SH-SY5Y (cell line): ENCODE data around the gene RDX.

Experiments
- GATA2 ChIP-seq: IDR thresholded peaks from 2 replicates; pipeline ENCODE4 v1.6.1; 2011; ENCODE audit warnings: mild to moderate bottlenecking, low read depth, low read length
- GATA3 ChIP-seq: IDR thresholded peaks from 2 replicates; pipeline ENCODE4 v1.6.1; 2011; ENCODE audit warnings: low read depth, mild to moderate bottlenecking, low read length, moderate library complexity

RDX gene

DNA sequence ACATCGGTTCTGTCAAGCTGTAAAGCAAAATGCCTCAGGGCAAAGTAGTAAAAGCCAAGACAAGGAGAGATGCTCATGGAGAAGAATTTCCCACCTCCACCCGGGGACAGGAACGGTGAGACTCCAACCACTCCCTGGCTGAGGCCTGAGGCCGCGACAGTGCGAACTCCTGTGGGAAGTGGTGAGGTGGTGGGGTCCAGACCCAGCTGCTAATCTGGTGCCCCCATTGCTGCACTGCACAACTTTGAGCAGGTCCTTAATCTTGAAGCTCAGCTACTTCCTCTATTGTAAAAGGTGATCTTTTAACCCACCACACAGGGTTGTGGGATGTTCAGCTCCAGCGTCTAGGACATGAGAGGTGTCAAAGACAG lies 119.3 kb downstream of the RDX start:
- TF ChIP-seq GATA3, result no peak
- TF ChIP-seq GATA2, result no peak

DNA sequence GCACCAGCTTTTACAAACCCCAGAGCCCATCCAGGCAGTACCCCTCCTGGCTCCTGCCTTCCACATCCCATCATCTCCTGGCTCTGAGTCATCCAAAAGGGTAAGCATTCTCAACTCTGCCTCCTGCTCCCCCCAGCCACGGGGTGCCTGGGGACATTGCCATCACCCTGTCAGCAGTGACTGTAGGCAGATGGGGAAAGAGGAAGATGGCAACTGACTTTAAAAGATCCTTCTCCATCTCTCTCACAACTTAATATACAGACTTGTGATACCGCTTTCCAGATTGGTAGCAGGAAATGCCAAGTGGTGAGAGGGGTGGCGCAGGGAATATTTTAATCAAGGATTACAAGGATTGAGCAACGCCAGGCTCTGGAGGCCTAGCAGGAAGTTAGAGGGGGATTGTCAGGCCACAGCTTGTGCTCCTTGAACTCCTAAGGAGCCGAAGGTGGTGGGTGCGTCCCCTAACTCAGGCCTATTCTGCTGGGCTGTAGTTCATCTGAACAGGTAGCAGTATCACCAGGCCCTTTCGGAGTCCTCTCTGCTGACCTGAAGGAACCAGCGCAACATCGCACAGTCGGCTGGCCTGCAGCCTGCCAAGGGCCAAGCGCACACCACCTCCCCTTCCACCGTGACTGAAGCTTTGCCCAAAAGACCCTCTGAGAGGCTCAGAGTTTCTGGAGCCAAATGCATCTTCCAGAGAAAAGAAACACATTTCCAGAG lies 119.9 kb downstream of the RDX start:
- TF ChIP-seq GATA2 (no peak), GATA3 (no peak)

DNA sequence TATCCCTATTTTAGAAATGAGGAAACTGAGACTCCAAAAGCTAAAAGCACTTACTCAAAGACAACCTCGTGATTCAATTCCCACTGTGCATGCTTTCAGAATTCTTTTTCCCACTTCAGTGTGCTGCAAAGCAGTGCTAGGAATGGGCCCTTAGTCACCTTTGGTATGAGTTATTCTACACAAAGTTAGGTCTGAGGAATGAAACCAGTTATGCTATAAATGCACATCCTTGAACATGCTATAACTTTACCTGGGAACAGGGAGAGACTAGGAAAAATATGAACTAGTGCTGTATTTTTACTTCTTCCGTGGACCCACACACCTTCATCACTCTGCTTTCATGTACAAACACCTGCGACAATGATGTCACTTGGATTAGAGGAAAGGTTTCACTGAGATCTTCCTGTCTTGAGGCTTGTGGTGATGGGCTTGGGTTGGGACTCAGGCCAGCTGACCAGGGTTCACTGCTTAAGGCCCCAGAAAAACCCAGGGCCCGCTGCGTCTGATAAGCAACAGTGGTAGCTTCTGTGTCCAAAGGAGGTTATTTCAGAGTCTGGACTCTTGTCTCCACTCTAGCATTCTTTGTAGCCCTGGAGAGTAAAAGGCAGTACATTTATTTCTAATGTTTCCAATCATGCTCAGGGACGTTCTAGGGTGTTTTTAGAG lies 121.6 kb downstream of the RDX start:
- no peak for TF ChIP-seq GATA3
- TF ChIP-seq GATA2, result no peak

DNA sequence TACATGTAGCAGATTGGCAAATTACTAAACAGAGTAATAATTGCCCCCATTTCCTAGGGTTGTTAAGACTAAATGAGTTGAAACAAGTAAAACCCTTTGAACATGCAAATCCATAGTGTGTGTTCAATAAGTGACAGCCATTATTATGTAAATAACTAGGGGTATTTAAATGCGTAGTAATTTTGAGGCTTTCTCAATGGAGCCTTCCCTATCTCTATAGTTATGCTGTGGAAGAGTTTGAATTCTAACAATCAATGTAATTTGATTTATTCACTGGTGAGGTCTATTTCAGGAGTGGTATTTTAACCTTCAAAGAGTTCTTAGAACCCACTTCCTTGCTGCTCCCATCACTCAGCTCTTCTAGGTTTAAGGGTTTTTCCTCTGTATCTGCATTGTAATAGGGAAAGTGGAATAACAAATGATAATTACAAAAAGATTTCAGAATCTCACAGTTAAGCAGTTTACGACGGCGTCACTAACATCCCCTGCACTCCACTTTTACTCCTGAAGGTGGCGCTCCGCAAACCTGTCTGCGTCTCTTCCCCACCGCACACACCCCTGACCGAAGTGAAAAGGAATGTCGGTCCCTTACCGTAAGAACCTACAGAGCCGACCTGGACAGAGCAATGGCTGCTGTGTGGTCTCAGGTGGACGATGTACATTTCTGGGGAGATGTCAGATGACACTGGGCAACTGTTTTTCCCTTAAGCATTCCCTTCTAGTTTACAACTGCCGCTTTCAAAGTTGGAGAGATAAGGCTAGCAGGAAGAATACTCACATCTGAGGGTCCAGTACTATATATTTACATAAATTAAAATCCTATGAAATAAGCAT lies 122.4 kb downstream of the RDX start:
- TF ChIP-seq GATA3, result no peak
- no peak for TF ChIP-seq GATA2

DNA sequence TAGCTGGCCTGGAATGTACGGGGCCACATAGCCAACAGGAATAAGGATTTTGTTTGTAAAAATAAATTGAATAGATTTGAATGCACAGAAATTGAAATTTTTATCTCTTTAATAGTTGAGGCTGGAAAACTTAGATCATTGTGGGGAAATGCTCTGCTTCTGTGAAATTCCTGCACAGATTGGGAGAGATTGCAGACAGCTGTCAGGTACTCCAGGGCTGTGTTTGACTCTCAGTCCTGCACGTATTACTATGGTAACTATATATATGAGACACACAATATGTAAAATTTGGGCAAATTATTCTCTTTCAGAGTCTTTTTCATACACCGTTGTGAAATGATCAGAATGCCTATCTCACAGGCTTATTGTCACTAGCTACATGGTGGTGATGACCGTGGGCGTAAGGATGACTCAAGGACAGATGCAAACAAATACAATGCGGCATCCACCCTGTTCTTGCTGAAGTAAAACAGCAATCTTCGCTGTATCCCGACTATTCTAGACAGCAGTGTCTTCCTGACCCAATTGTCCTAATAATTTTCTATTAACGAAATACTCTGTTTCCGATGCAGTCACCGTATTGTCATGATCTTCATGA lies 123.8 kb downstream of the RDX start:
- no peak for TF ChIP-seq GATA2
- TF ChIP-seq GATA3, result no peak

DNA sequence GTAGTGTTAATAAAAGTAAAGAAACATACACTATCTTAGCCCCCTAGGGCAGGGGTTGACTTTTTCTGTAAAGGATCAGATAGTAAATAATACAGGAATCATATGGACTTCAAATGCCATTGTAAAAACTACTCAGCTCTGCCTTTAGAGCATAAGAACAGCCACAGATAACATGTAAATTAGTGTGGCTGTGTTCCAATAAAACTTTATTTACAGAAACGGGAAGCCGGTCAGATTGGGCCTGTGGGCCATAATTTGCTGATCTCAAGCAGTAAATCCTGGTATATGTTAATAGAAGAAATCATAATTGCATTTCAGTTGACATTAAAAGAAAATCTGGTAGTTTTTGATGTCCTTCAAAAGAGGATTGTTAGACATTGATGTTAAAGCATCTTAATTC lies 126.7 kb downstream of the RDX start:
- no peak for TF ChIP-seq GATA2

DNA sequence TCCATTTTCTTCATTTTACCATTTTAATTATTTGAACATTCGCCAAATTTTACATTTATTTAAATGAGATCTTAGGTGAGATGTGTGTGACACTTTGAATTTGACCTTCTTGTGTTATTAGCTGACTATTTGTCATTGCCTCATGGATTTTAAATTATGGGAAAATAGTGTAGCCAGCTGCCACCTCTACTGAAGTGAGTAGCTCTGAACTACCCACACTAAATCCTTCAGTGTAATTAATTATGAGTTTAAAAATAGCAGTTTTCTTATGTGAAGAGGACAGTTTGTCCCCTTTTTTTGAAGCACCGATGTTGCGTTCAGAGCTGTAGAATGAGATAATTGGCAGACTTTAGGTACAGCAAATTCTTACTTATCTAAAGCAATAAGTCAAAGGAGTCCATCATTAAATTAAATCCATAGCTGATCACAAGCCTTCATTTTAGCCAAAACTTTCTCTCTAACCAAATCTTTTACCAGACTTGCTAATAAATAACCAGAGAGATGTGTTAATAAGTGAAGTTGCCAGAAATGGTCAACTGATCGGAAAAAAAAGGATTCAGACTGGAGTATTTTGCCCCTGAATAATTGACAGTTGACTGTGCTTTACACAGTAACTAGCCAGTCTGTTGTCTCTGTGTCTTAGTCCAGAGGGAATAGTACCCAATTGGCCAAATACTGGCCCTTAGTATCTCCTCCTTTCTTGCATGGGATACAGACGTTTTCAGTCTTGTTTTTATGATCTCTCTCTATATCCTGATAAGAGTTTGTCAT lies 128.2 kb downstream of the RDX start:
- TF ChIP-seq GATA3 (no peak), GATA2 (no peak)

DNA sequence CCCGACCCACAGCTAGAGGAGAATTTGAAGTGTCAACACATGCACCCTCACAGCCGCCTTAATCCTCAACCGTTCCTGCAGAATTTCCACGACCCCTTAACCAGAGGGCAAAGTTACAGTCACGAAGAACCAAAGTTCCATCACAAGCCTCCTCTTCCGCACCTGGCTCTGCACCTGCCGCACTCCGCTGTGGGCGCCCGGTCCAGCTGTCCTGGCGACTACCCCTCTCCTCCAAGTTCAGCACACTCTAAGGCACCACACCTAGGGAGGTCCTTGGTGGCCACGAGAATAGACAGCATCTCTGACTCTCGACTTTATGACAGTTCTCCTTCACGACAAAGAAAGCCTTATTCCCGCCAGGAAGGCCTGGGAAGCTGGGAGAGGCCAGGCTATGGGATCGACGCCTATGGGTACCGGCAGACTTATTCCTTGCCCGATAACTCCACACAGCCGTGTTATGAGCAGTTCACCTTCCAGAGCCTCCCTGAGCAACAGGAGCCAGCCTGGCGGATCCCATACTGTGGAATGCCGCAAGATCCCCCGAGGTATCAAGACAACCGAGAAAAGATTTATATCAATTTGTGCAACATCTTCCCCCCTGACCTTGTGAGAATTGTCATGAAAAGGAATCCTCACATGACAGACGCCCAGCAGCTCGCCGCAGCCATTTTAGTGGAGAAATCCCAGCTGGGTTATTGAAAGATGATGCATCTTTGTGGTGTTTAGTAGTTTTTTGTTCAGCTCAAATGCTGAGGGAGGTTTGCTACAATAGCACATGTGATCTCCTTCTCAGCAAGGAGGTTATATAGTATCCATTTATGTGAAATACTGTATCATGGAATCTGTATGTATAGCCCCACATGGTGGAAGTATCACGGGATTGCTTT lies 131.1 kb downstream of the RDX start:
- TF ChIP-seq GATA3, result no peak
- no peak for TF ChIP-seq GATA2

DNA sequence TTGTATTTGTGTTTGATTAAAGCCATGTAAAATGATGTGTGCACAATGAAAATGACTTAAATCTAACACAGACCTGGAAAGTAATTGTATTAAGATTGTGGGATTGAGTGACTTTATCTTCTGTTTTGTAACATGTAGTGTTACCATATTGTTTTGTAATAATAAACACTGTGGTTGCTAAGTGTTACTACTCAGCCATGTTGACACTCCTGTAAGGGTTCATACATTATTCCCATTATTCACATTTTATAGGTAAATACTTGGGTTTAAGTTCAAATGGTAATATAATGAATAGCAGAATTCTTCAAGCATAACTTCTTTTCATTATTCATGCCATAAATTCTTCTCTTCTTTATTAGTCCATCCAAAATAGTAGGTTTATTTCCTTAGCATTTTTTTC lies 134.2 kb downstream of the RDX start:
- TF ChIP-seq GATA3 (no peak), GATA2 (no peak)

DNA sequence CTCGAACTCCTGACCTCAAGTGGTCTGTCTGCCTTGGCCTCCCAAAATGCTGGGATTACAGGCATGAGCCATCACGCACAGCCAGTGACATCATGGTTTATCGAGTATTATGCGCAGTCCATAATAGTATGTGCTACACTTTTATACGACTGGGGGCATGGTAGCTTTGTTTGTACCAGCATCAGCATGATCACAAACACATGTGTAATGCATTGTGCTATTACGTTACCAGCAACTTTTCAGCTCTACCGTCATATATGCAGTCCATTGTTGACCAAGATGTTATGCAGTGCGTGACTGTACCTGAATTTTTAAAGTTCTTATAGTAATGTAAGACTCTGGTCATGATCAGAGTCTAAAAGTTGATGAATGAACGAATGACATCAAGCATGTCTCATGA lies 135.4 kb downstream of the RDX start:
- no peak for TF ChIP-seq GATA3
- no peak for TF ChIP-seq GATA2

DNA sequence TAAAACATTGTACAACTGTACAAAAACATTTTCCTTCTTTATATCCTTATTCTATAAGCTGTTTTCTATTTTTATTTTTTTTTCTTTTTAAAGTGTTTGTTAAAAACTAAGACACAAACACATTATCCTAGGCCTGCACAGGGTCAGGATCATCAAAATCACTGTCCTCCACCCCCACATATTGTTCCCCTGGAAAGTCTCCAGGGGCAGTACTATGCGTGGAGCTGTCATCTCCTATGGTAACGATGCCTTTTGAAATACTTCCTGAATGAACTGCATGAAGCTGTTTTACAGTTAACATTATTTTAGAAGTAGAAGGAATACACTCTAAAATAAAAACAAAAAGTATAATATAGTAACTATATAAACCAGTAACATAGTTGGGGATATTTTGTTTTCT lies 136.0 kb downstream of the RDX start:
- TF ChIP-seq GATA2 (no peak), GATA3 (no peak)

DNA sequence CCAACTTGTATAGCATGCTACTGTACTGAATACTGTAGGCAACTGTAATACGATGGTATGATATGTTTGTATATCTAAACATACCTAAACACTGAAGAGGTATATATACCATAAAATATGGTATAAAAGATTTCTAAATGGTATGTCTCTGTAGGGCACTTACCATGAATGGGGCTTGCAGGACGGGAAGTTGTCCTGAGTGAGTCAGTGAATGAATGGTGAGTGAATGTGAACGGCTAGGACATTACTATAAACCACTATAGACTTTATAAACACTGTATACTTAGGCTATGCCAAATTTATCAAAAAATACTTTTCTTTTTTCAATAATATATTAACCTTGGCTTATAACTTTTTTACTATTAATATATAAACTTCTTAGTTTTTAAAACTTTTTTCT lies 136.4 kb downstream of the RDX start:
- TF ChIP-seq GATA2 (no peak), GATA3 (no peak)

DNA sequence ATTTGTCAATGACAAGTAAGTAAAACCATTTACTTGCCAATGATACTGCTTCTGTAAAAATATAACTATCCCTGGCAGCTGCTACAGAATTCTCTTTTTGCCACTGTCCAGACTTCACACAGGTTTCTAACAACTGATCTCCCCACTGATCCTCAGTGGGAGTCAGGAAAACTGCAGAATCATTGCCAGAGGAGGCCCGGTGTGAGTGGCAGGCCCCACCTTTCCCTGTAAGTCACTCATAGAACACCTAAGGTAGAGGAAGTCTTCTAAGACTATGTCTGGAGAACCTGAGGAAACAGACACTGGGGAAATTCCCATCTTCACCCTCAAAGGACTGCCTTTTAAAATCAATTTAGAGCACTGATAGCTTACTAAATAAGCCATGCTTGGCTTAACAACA lies 136.9 kb downstream of the RDX start:
- TF ChIP-seq GATA3, result no peak
- no peak for TF ChIP-seq GATA2
